OCI-LY7 (cell line): ENCODE data around the gene RHOG. TPM values are rescaled to one million over a fixed set of nuclear protein-coding genes. Genes with fewer than 3 reads are reported as not detected.
A peak's percentile ranks its signal among the peaks of the same experiment; 100 is the strongest.

Experiments
- BruUV-seq: library from RNA; stranded (reverse); fragments of 400-500 nt; replicated peaks from 2 replicates; lab custom pipeline; 2021; lab: Mats Ljungman, UMichigan
- CTCF ChIA-PET: fragments of 300-600 bp; sonication (Branson Sonifier 250); formaldehyde crosslinking; loops from one replicate; lab custom pipeline; 2022; ENCODE audit warnings: antibody characterized with exemption; ENCODE audit not compliant: unreplicated experiment; lab: Charles Lee
- POLR2A ChIA-PET: fragments of 300-600 bp; sonication (Branson Sonifier 250); formaldehyde crosslinking; loops from one replicate; lab custom pipeline; 2022; ENCODE audit warnings: antibody characterized with exemption; lab: Charles Lee
- DNase-seq: peaks from one replicate; pipeline ENCODE4 v3.0.0-alpha.2; 2015; ENCODE audit warnings: low spot score
- H2AFZ ChIP-seq: fragments of 200-600 bp; sonication (generic), shearing (Covaris generic); 2 replicates; pipeline ENCODE4 v1.6.1; 2014; ENCODE audit warnings: mild to moderate bottlenecking, antibody characterized with exemption, low read length, moderate library complexity
- H3K27ac ChIP-seq: fragments of 200-600 bp; sonication (generic); 2 replicates; pipeline ENCODE4 v1.5.1; 2014; ENCODE audit warnings: mixed run types, low read depth, mild to moderate bottlenecking, moderate library complexity, low read length, inconsistent platforms; ENCODE audit not compliant: poor library complexity, severe bottlenecking
- H3K36me3 ChIP-seq: fragments of 200-600 bp; sonication (generic); 2 replicates; pipeline ENCODE4 v1.6.1; 2014; ENCODE audit warnings: mild to moderate bottlenecking, antibody characterized with exemption, low read length, moderate library complexity, mixed read lengths; ENCODE audit not compliant: insufficient read depth
- H3K4me1 ChIP-seq: fragments of 200-600 bp; sonication (generic); 2 replicates; pipeline ENCODE4 v1.5.1; 2014; ENCODE audit warnings: mild to moderate bottlenecking, low read length; ENCODE audit not compliant: insufficient read depth, poor library complexity, severe bottlenecking
- H3K4me2 ChIP-seq: fragments of 200-600 bp; sonication (generic); 2 replicates; pipeline ENCODE4 v1.6.1; 2014; ENCODE audit warnings: mild to moderate bottlenecking, low read length
- H3K4me3 ChIP-seq: fragments of 200-600 bp; sonication (generic); 2 replicates; pipeline ENCODE4 v1.5.1; 2014; ENCODE audit warnings: mild to moderate bottlenecking, low read depth, low read length; ENCODE audit not compliant: poor library complexity, severe bottlenecking
- H3K79me2 ChIP-seq: fragments of 200-600 bp; sonication (generic); 2 replicates; pipeline ENCODE4 v1.6.1; 2016; ENCODE audit warnings: low read depth, mild to moderate bottlenecking, low read length, moderate library complexity, mixed read lengths; ENCODE audit not compliant: insufficient read depth
- H3K9me2 ChIP-seq: fragments of 200-600 bp; sonication (generic); 2 replicates; pipeline ENCODE4 v1.6.1; 2016; ENCODE audit warnings: mild to moderate bottlenecking, low read length, mixed read lengths; ENCODE audit not compliant: insufficient read depth
- H3K9me3 ChIP-seq: fragments of 200-600 bp; sonication (generic); 2 replicates; pipeline ENCODE4 v1.6.1; 2014; ENCODE audit warnings: mild to moderate bottlenecking, mixed run types, low read length, mixed read lengths
- H4K20me1 ChIP-seq: fragments of 200-600 bp; sonication (generic); 2 replicates; pipeline ENCODE4 v1.6.1; 2014; ENCODE audit warnings: mild to moderate bottlenecking, antibody characterized with exemption, low read length, moderate library complexity, mixed read lengths; ENCODE audit not compliant: insufficient read depth
- EZH2phosphoT487 ChIP-seq: fragments of 200-600 bp; sonication (generic); IDR thresholded peaks from 2 replicates; pipeline ENCODE4 v1.6.1; 2018; ENCODE audit warnings: low read depth, borderline replicate concordance, mild to moderate bottlenecking, mixed run types, antibody characterized with exemption, low read length, moderate library complexity, mixed read lengths
- intact Hi-C: fragments of 100-400 bp; cut with micrococcal nuclease; formaldehyde crosslinking; loops from one replicate; pipeline ENCODE4 v1.10.0; 2022; ENCODE audit not compliant: unreplicated experiment
- total RNA-seq, 2 experiments: library from RNA; depleted of rRNA in 1 of 2; stranded (reverse); fragments of >200 nt in 1 of 2; shearing (Covaris generic) in 1 of 2; gene quantifications; 2 replicates each; pipeline ENCODE4 v1.2.3, GENCODE V29; 2014 to 2022
- TF ChIP-seq, protein P1 (sequence below): fragments of 200-600 bp; sonication (generic); conservative IDR thresholded peaks from 2 replicates; pipeline ENCODE4 v1.5.1; 2014; ENCODE audit warnings: mild to moderate bottlenecking, antibody characterized with exemption, low read length, moderate library complexity, mixed read lengths

The RHOG gene
- total RNA-seq, 2 experiments from 2014 or later = 26.2 to 57.8 TPM

DNA sequence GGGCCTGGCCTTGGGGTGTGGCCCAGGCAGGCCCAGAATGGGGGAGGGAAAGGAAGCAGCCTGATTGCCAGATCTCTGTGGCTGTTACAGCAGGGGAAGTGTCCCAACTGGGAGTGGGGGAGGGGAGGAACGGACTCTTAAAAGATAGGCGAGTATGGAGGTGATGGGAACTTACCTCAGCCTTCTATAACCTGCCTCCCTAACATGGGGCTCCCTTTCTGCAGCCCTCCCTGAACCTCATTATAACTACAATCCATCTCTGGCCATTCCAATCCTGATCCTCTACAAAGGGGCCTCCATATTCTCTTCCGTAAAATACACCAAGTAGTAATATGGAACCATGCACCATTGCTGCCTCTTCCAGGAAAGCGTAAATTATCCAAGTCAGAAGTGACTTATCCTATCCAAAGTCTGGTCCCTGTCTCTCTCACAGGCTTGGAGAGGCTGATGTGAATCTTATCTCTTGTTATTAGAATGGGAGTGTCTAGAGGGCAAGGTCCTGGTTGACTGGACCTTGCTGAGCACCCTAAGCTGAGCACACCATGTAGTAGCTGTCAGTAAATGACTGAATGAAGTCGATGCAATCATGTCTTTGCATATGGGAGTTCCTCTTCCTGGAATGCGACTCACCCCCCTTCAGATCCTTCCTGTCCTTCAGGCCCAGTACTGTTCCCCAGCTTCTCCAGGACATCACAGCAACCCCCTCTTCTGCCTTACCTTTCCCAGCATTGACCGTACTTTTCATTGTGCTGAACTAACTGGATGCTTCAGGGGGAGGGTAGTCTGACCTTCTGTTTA lies 5.9 kb downstream of the RHOG start:
- H3K4me2 ChIP-seq = peak overlapping the region; percentile 49
- H3K27ac ChIP-seq = peak overlapping the region; percentile 17
- H3K36me3 ChIP-seq = peaks cover 65% of the 10 kb centered on the region
- intact Hi-C loops = no loop called here
- H3K79me2 ChIP-seq = peaks cover 65% of the 10 kb centered on the region; the same call in 1 of the 2 replicates
- no TSS peak for BruUV-seq
- POLR2A ChIA-PET = interaction anchor here (0.9 to 1.0 kb wide), 2 partner anchors 15 to 138 kb away, joined by 3 read pairs; no protein-coding TSS in a partner anchor
- no peak overlapping the region for H2AFZ ChIP-seq
- peak overlapping the region; percentile 20 for H3K4me3 ChIP-seq
- DNase-seq = peak; percentile 53
- TF ChIP-seq EZH2phosphoT487 = no peak
- TF ChIP-seq, protein P1, sequence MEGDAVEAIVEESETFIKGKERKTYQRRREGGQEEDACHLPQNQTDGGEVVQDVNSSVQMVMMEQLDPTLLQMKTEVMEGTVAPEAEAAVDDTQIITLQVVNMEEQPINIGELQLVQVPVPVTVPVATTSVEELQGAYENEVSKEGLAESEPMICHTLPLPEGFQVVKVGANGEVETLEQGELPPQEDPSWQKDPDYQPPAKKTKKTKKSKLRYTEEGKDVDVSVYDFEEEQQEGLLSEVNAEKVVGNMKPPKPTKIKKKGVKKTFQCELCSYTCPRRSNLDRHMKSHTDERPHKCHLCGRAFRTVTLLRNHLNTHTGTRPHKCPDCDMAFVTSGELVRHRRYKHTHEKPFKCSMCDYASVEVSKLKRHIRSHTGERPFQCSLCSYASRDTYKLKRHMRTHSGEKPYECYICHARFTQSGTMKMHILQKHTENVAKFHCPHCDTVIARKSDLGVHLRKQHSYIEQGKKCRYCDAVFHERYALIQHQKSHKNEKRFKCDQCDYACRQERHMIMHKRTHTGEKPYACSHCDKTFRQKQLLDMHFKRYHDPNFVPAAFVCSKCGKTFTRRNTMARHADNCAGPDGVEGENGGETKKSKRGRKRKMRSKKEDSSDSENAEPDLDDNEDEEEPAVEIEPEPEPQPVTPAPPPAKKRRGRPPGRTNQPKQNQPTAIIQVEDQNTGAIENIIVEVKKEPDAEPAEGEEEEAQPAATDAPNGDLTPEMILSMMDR = no peak
- no peaks in the 10 kb centered on the region for H3K9me3 ChIP-seq
- H3K4me1 ChIP-seq = peaks cover 64% of the 10 kb centered on the region
- CTCF ChIA-PET = interaction anchor here (1.2 kb wide), 1 partner anchor 27 kb away, joined by 3 read pairs; no protein-coding TSS in a partner anchor
- no peaks in the 10 kb centered on the region for H3K9me2 ChIP-seq
- peaks cover 24% of the 10 kb centered on the region; the same call in 1 of the 2 replicates for H4K20me1 ChIP-seq

DNA sequence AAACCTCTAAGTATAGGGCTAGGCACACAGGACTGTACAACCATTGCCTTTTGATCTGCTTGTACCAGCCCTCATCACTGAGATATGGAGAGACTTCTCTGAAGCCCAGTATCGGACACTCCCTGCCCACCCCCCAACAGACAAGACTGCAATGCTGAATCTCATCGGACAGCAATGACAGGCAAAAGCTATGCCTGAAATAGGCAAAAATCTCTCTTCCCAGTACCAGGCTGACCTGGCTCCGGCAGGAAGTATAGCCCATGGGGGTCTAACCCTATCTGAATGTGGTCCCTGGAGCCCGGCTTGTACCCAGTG lies 6.5 kb downstream of the RHOG start:
- H3K27ac ChIP-seq = no peak overlapping the region
- H3K4me3 ChIP-seq = peak overlapping the region; percentile 20
- no peaks in the 10 kb centered on the region for H3K9me2 ChIP-seq
- H2AFZ ChIP-seq = no peak overlapping the region
- TF ChIP-seq EZH2phosphoT487 = no peak
- TF ChIP-seq, protein P1 = no peak
- no peak for DNase-seq
- BruUV-seq = no TSS peak
- ChIA-PET POLR2A (no interaction called here), CTCF (no interaction called here)
- no peaks in the 10 kb centered on the region for H3K9me3 ChIP-seq
- peaks cover 58% of the 10 kb centered on the region for H3K4me1 ChIP-seq
- intact Hi-C loops = no loop called here
- H4K20me1 ChIP-seq = peaks cover 19% of the 10 kb centered on the region; the same call in 1 of the 2 replicates
- peaks cover 59% of the 10 kb centered on the region; the same call in 1 of the 2 replicates for H3K79me2 ChIP-seq
- peak overlapping the region; percentile 49 for H3K4me2 ChIP-seq
- peaks cover 66% of the 10 kb centered on the region for H3K36me3 ChIP-seq

DNA sequence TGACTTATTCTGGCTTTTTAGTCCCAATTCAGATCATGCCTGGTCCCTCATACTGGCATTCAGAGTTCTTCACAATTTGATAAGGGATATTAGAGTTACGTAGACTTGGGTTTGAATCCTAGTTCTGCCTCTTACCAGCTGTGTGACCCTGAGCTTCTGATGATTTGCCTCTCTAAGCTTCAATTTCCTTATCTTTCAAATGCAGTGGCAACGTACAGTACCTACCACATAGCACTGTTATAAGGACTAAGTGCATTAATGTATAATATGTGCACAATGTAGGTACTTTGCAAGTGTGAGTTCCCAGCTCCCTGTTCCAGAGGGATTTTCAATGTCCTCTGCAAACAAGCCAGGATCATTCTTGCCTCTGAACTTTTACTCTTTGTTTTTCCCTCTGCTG lies 7.3 kb downstream of the RHOG start:
- Histone ChIP-seq H3K4me2 (no peak overlapping the region), H4K20me1 (peaks cover 15% of the 10 kb centered on the region; the same call in 1 of the 2 replicates), H3K36me3 (peaks cover 66% of the 10 kb centered on the region), H3K9me3 (no peaks in the 10 kb centered on the region), H3K79me2 (peaks cover 51% of the 10 kb centered on the region; the same call in 1 of the 2 replicates), H3K4me1 (peaks cover 50% of the 10 kb centered on the region), H2AFZ (no peak overlapping the region), H3K4me3 (no peak overlapping the region), H3K27ac (no peak overlapping the region), H3K9me2 (no peaks in the 10 kb centered on the region)
- TF ChIP-seq, protein P1 = no peak
- TF ChIP-seq EZH2phosphoT487 = no peak
- intact Hi-C loops = no loop called here
- no TSS peak for BruUV-seq
- no peak for DNase-seq
- POLR2A ChIA-PET = no interaction called here
- CTCF ChIA-PET = no interaction called here
